Brain microvascular endothelial cell (primary cell): Measurements from ENCODE around the gene KIF6.

Experiments
- DNase-seq: peaks from one replicate; pipeline ENCODE4 v3.0.0-alpha.2; 2020
- H3K27ac ChIP-seq: fragments of 250-450 bp; sonication (Bioruptor Pico); 2 replicates; pipeline ENCODE4 v1.5.1; 2020; ENCODE audit warnings: mild to moderate bottlenecking, moderate library complexity
- H3K27me3 ChIP-seq: fragments of 250-450 bp; sonication (Bioruptor Pico); replicated peaks from 2 replicates; pipeline ENCODE4 v1.5.1; 2020; ENCODE audit warnings: mild to moderate bottlenecking
- H3K36me3 ChIP-seq: fragments of 250-450 bp; sonication (Bioruptor Pico); replicated peaks from 2 replicates; pipeline ENCODE4 v1.5.1; 2020; ENCODE audit warnings: mild to moderate bottlenecking
- H3K4me3 ChIP-seq: 2 replicates; pipeline ENCODE4 v1.5.1; 2011; ENCODE audit warnings: low read depth, mild to moderate bottlenecking, control low read depth, low read length, moderate library complexity
- CTCF ChIP-seq: IDR thresholded peaks from 2 replicates; pipeline ENCODE4 v1.5.1; 2011; ENCODE audit warnings: low read depth, mild to moderate bottlenecking, moderate library complexity, low read length, control low read depth, inconsistent platforms; ENCODE audit errors: missing control alignments
- in situ Hi-C: cut with HindIII; loops from 2 replicates; pipeline ENCODE4 v1.10.0; 2017; ENCODE audit warnings: low sequenced_read_pairs, low pct_ligation_motif_present

Gene KIF6

GRCh38 chr6:39563566-39564311 is 161.5 kb downstream of the KIF6 start:
- Histone ChIP-seq H3K27ac (no peak overlapping the region), H3K4me3 (no peak overlapping the region), H3K27me3 (no peaks in the 10 kb centered on the region), H3K36me3 (no peaks in the 10 kb centered on the region)
- in situ Hi-C loops = no loop called here
- no peak for TF ChIP-seq CTCF
- no peak for DNase-seq

GRCh38 chr6:39561536-39562266 is 163.5 kb downstream of the KIF6 start:
- H3K36me3 ChIP-seq = no peaks in the 10 kb centered on the region
- H3K27me3 ChIP-seq = no peaks in the 10 kb centered on the region
- no peak for TF ChIP-seq CTCF
- in situ Hi-C loops = no loop called here
- H3K4me3 ChIP-seq = no peak overlapping the region
- DNase-seq = no peak
- no peak overlapping the region for H3K27ac ChIP-seq

GRCh38 chr6:39560915-39561314 is 164.3 kb downstream of the KIF6 start:
- in situ Hi-C loops = no loop called here
- no peak overlapping the region for H3K27ac ChIP-seq
- no peaks in the 10 kb centered on the region for H3K27me3 ChIP-seq
- no peak for TF ChIP-seq CTCF
- H3K4me3 ChIP-seq = no peak overlapping the region
- H3K36me3 ChIP-seq = no peaks in the 10 kb centered on the region
- no peak for DNase-seq

- no peak for DNase-seq
- TF ChIP-seq CTCF = no peak
- H3K36me3 ChIP-seq = no peaks in the 10 kb centered on the region
- in situ Hi-C loops = no loop called here
- H3K4me3 ChIP-seq = no peak overlapping the region
- H3K27ac ChIP-seq = no peak overlapping the region
- no peaks in the 10 kb centered on the region for H3K27me3 ChIP-seq
Observed at GRCh38 chr6:39558591-39559190, 166.5 kb downstream of the KIF6 start.

- in situ Hi-C loops = no loop called here
- Histone ChIP-seq H3K36me3 (no peaks in the 10 kb centered on the region), H3K27ac (no peak overlapping the region), H3K4me3 (no peak overlapping the region), H3K27me3 (no peaks in the 10 kb centered on the region)
- no peak for DNase-seq
- TF ChIP-seq CTCF = no peak
Observed at GRCh38 chr6:39558079-39558478, 167.1 kb downstream of the KIF6 start.
